Stomach (tissue), 9 donors: ENCODE results near the gene RANGRF. TPM values are rescaled to one million over a fixed set of nuclear protein-coding genes. Genes with fewer than 3 reads are reported as not detected.
A peak's percentile ranks its signal among the peaks of the same experiment; 100 is the strongest.

ENCODE experiments used
- DNase-seq, 2 donors: peaks; one replicate each; pipeline versions ENCODE4 v3.0.0 to v3.0.0-alpha.2; 2013 to 2019
- H3K27ac ChIP-seq, 5 donors: fragments of 200-600 bp in 4 of 5; sonication (generic) in 4 of 5; one replicate each; pipeline ENCODE4 v1.5.1; 2013 to 2019; ENCODE audit warnings: mild to moderate bottlenecking in 1 of 5, moderate library complexity in 1 of 5
- H3K27me3 ChIP-seq, 3 donors: fragments of 200-600 bp; sonication (generic); one replicate each; pipeline ENCODE4 v1.5.1; 2017 to 2019; ENCODE audit warnings: mixed run types in 1 of 3
- H3K36me3 ChIP-seq, 4 donors: fragments of 200-600 bp; sonication (generic); 1 replicate in 3 of 4; 2 replicates in 1 of 4; pipeline ENCODE4 v1.5.1; 2016 to 2019
- H3K4me1 ChIP-seq, 4 donors: fragments of 200-600 bp; sonication (generic); one replicate each; pipeline ENCODE4 v1.5.1; 2016 to 2019
- H3K4me3 ChIP-seq, 4 donors: fragments of 200-600 bp; sonication (generic) in 3 of 4; one replicate each; pipeline ENCODE4 v1.5.1; 2016 to 2019; ENCODE audit warnings: mild to moderate bottlenecking in 1 of 4
- H3K9me3 ChIP-seq, 4 donors: fragments of 200-600 bp; sonication (generic); one replicate each; pipeline ENCODE4 v1.5.1; 2016 to 2019
- CTCF ChIP-seq, 7 experiments: fragments of 450-650 bp in 4 of 7; fragments of 200-600 bp in 3 of 7; sonication (generic) in 3 of 7; IDR thresholded peaks; one replicate each; pipeline ENCODE4 v1.5.1; 2016 to 2019; ENCODE audit warnings: antibody characterized with exemption in 7 of 7, control low read depth in 2 of 7, mild to moderate bottlenecking in 1 of 7
- EP300 ChIP-seq: sonication (generic); formaldehyde crosslinking; IDR thresholded peaks from one replicate; pipeline ENCODE4 v1.6.1; 2017; ENCODE audit warnings: antibody characterized with exemption
- POLR2A ChIP-seq, 4 donors: fragments of 450-650 bp; IDR thresholded peaks; one replicate each; pipeline ENCODE4 v1.6.1; 2016; ENCODE audit warnings: antibody characterized with exemption in 4 of 4, control low read depth in 2 of 4, mild to moderate bottlenecking in 1 of 4, moderate library complexity in 1 of 4
- POLR2AphosphoS5 ChIP-seq, 3 donors: sonication (generic); formaldehyde crosslinking; IDR thresholded peaks; one replicate each; pipeline ENCODE4 v1.6.1; 2016; ENCODE audit warnings: antibody characterized with exemption in 3 of 3
- WGBS, 5 donors: extraction: QIAGEN DNeasy Blood & Tissue Kit in 3 of 5; methylation state at CpG; one replicate each; pipeline versions ENCODE4 v1.1.5 to v1.1.7; 2013 to 2018; 5-methylcytosine and 5-hydroxymethylcytosine counted together
- intact Hi-C: fragments of 100-400 bp; cut with DNase I; formaldehyde crosslinking; loops from one replicate; pipeline ENCODE4 v1.15.1; 2023; ENCODE audit warnings: low total_unique reads
- polyA plus RNA-seq, 3 donors: library from polyadenylated mRNA; stranded (reverse); fragments of 200-250 nt; gene quantifications; one replicate each; pipeline ENCODE4 v1.2.3, GENCODE V29; 2013
- small RNA-seq, 4 donors: library from RNA; depleted of rRNA; stranded (forward); fragments of <200 nt; gene quantifications; one replicate each; pipeline ENCODE3, GENCODE V24; 2016
- total RNA-seq, 5 donors: library from RNA; depleted of rRNA; stranded (reverse); fragments of >200 nt; gene quantifications; one replicate each; pipeline versions ENCODE4 v1.1.0 to v1.2.3, GENCODE V29; 2014 to 2016
- donor health status: healthy with polysubstance abuse.
- donor health status: Bipolar disorder and iron deficiency.
- donor health status: healthy.

The RANGRF gene
- total and polyA plus RNA-seq, 8 donors = 2.9 to 59.2 (median 25.4) TPM; not detected in 1

DNA sequence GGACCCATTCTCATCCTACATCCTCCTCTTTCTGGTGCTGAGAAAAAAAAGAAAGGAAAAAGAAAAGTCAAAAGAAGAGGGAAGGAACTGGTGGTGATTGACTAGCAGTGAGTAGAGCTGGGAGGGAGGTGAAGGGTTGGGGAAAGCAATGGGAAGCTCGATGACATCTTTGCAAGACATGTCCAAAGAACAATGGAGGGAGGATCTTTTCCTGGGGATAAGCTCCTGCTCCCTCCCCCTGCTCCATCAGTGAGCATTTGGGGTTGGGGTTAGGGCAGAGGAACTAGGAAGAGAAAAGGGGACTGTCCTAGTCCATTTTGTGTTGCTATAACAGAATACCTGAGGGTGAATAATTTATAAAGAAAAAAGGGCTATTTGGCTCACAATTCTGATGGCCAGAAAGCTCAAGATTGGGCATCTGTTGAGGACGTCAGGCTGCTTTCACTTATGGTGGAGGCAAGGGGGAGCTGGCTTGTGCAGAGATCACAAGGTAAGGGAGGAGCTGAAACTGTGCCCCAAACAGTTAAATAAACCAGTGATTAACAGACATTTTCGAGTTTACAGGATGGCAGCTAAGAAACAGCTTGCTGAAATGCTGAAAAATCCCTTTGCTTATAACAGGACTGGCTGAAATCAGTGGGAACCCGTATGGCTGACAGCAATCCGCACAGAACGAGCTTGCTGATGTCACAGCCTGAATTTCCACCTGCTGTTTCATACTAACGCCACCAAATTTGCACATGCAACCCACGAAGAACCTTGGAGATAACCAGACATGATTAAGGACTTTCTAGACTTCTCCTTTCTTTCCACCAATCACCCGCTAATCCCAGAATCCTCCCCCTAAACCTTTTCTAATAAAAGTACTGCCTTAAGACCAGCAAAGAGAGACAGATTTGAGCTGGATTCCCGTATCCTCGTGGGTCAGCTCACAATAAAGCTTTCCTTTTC lies 49.6 kb downstream of the RANGRF start:
- intact Hi-C loops = no loop called here
- Histone ChIP-seq H3K27ac (no peak overlapping the region), H3K9me3 (no peaks in the 10 kb centered on the region), H3K27me3 (no peaks in the 10 kb centered on the region), H3K36me3 (no peaks in the 10 kb centered on the region), H3K4me3 (peak overlapping the region in 1 of 4 donors; percentile 2), H3K4me1 (peaks cover 0 to 5% (median 0%) of the 10 kb centered on the region in 4 donors)
- TF ChIP-seq POLR2A (IDR thresholded peaks at IDR 0.05) (no peak), POLR2AphosphoS5 (IDR thresholded peaks at IDR 0.05) (no peak), EP300 (no peak), CTCF (IDR thresholded peaks at IDR 0.05) (no peak)
- DNase-seq = peak in 1 of 2 donors; percentile 32
- WGBS, 5 donors = 28 to 47% (median 44%) methylated on average over 11 of the region's 11 CpGs

DNA sequence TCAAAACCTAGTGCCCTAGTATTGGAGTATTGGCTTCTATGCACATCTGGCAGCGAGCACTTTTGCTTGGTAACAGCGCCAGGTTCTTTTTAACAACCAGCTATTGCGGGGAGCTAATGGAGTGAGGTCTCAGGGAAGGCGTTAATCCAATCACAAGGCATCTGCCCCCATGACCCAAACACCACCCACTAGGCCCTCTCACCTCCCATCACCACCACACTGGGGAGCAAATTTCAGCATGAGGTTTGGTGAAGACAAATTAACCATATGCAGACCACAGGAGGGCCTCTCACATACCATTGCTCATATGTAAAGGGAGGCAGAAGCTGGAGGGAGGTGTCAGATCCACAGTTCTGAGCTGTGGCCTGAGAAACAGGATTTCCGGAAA lies 50.3 kb downstream of the RANGRF start:
- TF ChIP-seq POLR2AphosphoS5 (IDR thresholded peaks at IDR 0.05) (no peak), EP300 (no peak), CTCF (IDR thresholded peaks at IDR 0.05) (no peak), POLR2A (IDR thresholded peaks at IDR 0.05) (no peak)
- no peak for DNase-seq
- no peaks in the 10 kb centered on the region for H3K36me3 ChIP-seq
- no peak overlapping the region for H3K27ac ChIP-seq
- H3K4me3 ChIP-seq = no peak overlapping the region
- no peaks in the 10 kb centered on the region for H3K27me3 ChIP-seq
- H3K4me1 ChIP-seq = peaks cover 0 to 5% (median 0%) of the 10 kb centered on the region in 4 donors
- intact Hi-C loops = no loop called here
- WGBS, 5 donors = 74 to 91% (median 87%) methylated on average over 4 to 5 of the region's 5 CpGs
- no peaks in the 10 kb centered on the region for H3K9me3 ChIP-seq

DNA sequence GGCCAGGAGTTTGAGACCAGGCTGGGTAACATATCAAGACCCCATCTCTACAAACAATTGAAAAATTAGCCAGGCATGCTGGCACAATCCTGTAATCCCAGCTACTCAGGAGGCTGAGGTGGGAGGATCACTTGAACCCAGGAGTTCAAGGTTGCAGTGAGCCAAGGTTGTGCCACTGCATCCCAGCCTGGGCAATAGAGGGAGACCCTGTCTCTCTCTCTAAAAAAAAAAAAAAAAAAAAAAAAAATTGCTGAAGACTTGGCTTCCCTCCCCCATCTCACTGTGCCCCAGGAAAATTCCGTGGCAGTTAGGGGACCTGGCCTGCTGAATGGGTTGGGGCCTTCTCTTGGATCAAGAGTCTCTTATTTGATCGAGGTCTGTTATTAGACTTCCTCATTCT lies 51.1 kb downstream of the RANGRF start, which contains the start of gene ODF4:
TSS of gene ODF4 (plus strand) at position 301 of the 400 bp plus-strand sequence. CDS start 212 bp downstream, outside the sequence.
- H3K27me3 ChIP-seq = no peaks in the 10 kb centered on the region
- TF ChIP-seq EP300 (no peak), POLR2AphosphoS5 (IDR thresholded peaks at IDR 0.05) (no peak), CTCF (IDR thresholded peaks at IDR 0.05) (no peak), POLR2A (IDR thresholded peaks at IDR 0.05) (no peak)
- 54 to 71% (median 66%) methylated on average over 2 of the region's 2 CpGs for WGBS, 5 donors

More for the DNA sequence above, 51.1 kb downstream of the RANGRF start, which contains the start of gene ODF4:
- no peaks in the 10 kb centered on the region for H3K9me3 ChIP-seq
- no peak within 1 kb of the TSS for H3K4me3 ChIP-seq
- H3K36me3 ChIP-seq = no peaks in the 10 kb centered on the region
- DNase-seq = no peak
- H3K4me1 ChIP-seq = peaks cover 0 to 5% (median 0%) of the 10 kb centered on the region in 4 donors
- intact Hi-C loops = no loop called here
- H3K27ac ChIP-seq = no peak within 1 kb of the TSS

Small RNAs within 50 kb of the gene (small RNA-seq; reads per million reads assigned to genes)
- gene RF00265 = 0 reads per million in 4 donors

Other genes with a start within 250 kb of the RANGRF start
- 1 to 10 TPM in 4 of 5 donors, not detected in 1; 1.5 to 7.0 (median 2.6) TPM for gene ALOX15B, start 249.6 kb upstream of the RANGRF start, total RNA-seq
- gene ALOX15B, start 249.6 kb upstream of the RANGRF start, polyA plus RNA-seq = 10 to 100 TPM in 1 of 3 donors, 1 to 10 TPM in 2; 2.4 to 10.5 (median 3.1) TPM
- not detected for gene ALOX12B, start 201.0 kb upstream of the RANGRF start, total RNA-seq
- under 1 TPM in 1 of 3 donors, not detected in 2; 0.88 TPM for gene ALOX12B, start 201.0 kb upstream of the RANGRF start, polyA plus RNA-seq
- gene ALOXE3, start 170.2 kb upstream of the RANGRF start, total RNA-seq = not detected
- under 1 TPM in 2 of 3 donors, not detected in 1; 0.12 to 0.43 TPM for gene ALOXE3, start 170.2 kb upstream of the RANGRF start, polyA plus RNA-seq
- not detected for gene HES7, start 164.6 kb upstream of the RANGRF start, total RNA-seq
- gene HES7, start 164.6 kb upstream of the RANGRF start, polyA plus RNA-seq = under 1 TPM in 2 of 3 donors, not detected in 1; 0.58 to 0.92 TPM
- gene PER1, start 136.3 kb upstream of the RANGRF start, total RNA-seq = 100 to 1,000 TPM in 3 of 5 donors, 10 to 100 TPM in 2; 16.2 to 163 (median 137) TPM
- 10 to 100 TPM; 47.2 to 69.4 (median 66.7) TPM for gene PER1, start 136.3 kb upstream of the RANGRF start, polyA plus RNA-seq
- gene VAMP2, start 125.7 kb upstream of the RANGRF start, total RNA-seq = 100 to 1,000 TPM in 1 of 5 donors, 10 to 100 TPM in 2, 1 to 10 TPM in 2; 6.7 to 104 (median 17.3) TPM
- 10 to 100 TPM; 32.4 to 58.8 (median 43.1) TPM for gene VAMP2, start 125.7 kb upstream of the RANGRF start, polyA plus RNA-seq
- 10 to 100 TPM in 3 of 5 donors, 1 to 10 TPM in 2; 5.2 to 37.6 (median 14.9) TPM for gene TMEM107, start 112.3 kb upstream of the RANGRF start, total RNA-seq
- 10 to 100 TPM in 1 of 3 donors, 1 to 10 TPM in 2; 6.3 to 10.3 (median 8.0) TPM for gene TMEM107, start 112.3 kb upstream of the RANGRF start, polyA plus RNA-seq
- 10 to 100 TPM in 2 of 5 donors, 1 to 10 TPM in 2, under 1 TPM in 1; 0.58 to 70.1 (median 4.6) TPM for gene BORCS6, start 98.5 kb upstream of the RANGRF start, total RNA-seq
- gene BORCS6, start 98.5 kb upstream of the RANGRF start, polyA plus RNA-seq = 1 to 10 TPM; 6.6 to 9.2 (median 7.9) TPM
- 10 to 100 TPM in 2 of 5 donors, 1 to 10 TPM in 3; 1.0 to 66.0 (median 2.3) TPM for gene AURKB, start 78.1 kb upstream of the RANGRF start, total RNA-seq
- 10 to 100 TPM in 2 of 3 donors, 1 to 10 TPM in 1; 8.2 to 24.9 (median 10.7) TPM for gene AURKB, start 78.1 kb upstream of the RANGRF start, polyA plus RNA-seq
- gene CTC1, start 40.6 kb upstream of the RANGRF start, total RNA-seq = 100 to 1,000 TPM in 1 of 5 donors, 10 to 100 TPM in 4; 12.9 to 105 (median 40.1) TPM
- 1 to 10 TPM; 3.7 to 9.9 (median 9.7) TPM for gene CTC1, start 40.6 kb upstream of the RANGRF start, polyA plus RNA-seq
- 10 to 100 TPM in 4 of 5 donors, 1 to 10 TPM in 1; 5.9 to 68.7 (median 25.3) TPM for gene PFAS, start 39.4 kb upstream of the RANGRF start, total RNA-seq
- gene PFAS, start 39.4 kb upstream of the RANGRF start, polyA plus RNA-seq = 10 to 100 TPM in 1 of 3 donors, 1 to 10 TPM in 2; 4.6 to 10.2 (median 6.3) TPM
- gene SLC25A35, start 6.7 kb downstream of the RANGRF start, total RNA-seq = 10 to 100 TPM in 1 of 5 donors, 1 to 10 TPM in 2, under 1 TPM in 1, not detected in 1; 0.55 to 25.9 (median 4.8) TPM
- 1 to 10 TPM; 4.0 to 7.3 (median 4.4) TPM for gene SLC25A35, start 6.7 kb downstream of the RANGRF start, polyA plus RNA-seq
- gene ARHGEF15, start 21.6 kb downstream of the RANGRF start, total RNA-seq = 100 to 1,000 TPM in 1 of 5 donors, 10 to 100 TPM in 2, 1 to 10 TPM in 2; 2.4 to 263 (median 11.0) TPM
- gene ARHGEF15, start 21.6 kb downstream of the RANGRF start, polyA plus RNA-seq = 1 to 10 TPM; 2.8 to 5.7 (median 3.8) TPM
- gene ODF4, start 51.2 kb downstream of the RANGRF start, total RNA-seq = not detected
- not detected for gene ODF4, start 51.2 kb downstream of the RANGRF start, polyA plus RNA-seq
- 1,000 to 10,000 TPM in 4 of 5 donors, 100 to 1,000 TPM in 1; 506 to 3,830 (median 2,422) TPM for gene RPL26, start 94.5 kb downstream of the RANGRF start, total RNA-seq
- 1,000 to 10,000 TPM; 4,166 to 5,414 (median 4,286) TPM for gene RPL26, start 94.5 kb downstream of the RANGRF start, polyA plus RNA-seq
- not detected for gene RNF222, start 109.2 kb downstream of the RANGRF start, total RNA-seq
- gene RNF222, start 109.2 kb downstream of the RANGRF start, polyA plus RNA-seq = 1 to 10 TPM in 1 of 3 donors, not detected in 2; 1.5 TPM
- 100 to 1,000 TPM in 1 of 5 donors, 10 to 100 TPM in 4; 12.8 to 102 (median 63.8) TPM for gene NDEL1, start 147.2 kb downstream of the RANGRF start, total RNA-seq
- 10 to 100 TPM; 17.6 to 31.9 (median 26.3) TPM for gene NDEL1, start 147.2 kb downstream of the RANGRF start, polyA plus RNA-seq